ENCODE results near the gene KRTAP10-3.
"Not testable (repeated sequence)": the region's sequence is repeated elsewhere in the genome, so short reads cannot be mapped to it uniquely, and the experiment has no call there.

KRTAP10-3 gene

DNA sequence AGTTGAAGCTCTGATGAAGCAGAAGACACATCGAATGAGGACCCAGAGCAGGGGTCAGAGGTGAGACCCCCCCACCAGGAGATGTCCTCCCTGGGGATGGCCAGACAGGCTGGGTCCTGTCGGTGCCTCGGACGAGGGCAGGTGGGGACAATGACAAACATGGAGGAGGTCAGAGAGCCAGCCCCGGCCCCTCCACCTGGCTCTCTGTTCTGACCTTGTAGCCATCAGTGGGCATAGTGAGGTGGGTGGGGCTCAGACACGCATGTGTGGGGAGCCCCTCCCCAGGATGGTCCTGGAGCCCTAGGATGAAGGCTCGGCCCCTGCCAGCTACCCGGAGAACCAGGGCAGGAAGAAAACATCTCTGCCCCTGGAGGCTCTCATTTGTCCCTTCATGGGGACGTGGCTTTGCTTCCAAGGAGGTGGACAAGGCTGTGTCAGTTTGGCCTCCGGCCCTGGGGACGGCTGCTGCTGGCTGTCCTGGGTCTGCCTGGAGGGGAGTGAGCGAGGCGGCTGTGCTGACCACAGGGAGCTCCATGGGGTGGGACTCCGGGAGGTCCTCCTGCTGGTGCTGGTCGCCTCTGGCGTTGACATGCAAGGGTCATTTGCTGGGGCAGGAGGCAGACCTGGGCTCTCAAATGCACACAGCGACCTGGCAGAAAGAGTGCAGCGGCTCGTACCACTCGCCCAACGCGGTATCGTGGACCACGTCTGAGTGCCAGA is 31.2 kb upstream of the KRTAP10-3 start:
- DNase-seq: peak; percentile 53

DNA sequence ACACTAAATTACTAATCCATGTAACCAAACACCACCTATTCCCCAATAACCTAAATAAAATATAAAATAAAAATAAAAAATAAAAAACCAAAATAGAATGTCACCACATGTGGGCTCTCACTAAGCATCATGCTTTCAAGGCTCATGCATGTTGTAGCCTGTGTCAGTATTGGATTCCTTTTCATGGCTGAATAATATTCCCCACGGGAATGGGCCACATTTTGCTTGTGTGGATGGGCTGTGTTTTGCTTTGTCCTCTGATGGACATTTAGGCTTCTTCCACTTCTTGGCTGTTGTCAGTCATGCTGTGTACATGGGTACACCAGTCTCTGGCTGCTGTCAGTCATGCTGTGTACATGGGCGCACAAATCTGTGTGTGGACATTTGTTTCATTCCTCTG is 30.5 kb upstream of the KRTAP10-3 start:
- no peak for DNase-seq

GRCh38 chr21:44585892-44586291 is 27.3 kb upstream of the KRTAP10-3 start:
- DNase-seq: no peak

DNA sequence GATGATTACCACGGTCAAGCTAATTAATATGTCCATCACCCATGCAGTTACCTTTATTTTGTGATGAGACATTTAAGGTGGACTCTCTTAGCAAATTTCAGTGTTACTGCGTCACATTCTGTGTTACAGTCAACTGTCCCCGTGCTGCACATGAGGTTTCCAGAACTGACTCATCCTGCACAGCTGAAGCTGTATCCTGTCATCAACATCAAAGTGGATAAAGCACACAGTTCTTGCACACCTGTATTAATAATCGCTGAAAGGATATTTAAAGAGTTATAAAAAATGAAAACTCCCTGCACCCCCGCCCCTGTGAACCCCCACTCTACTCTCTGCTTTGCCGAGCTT is 25.2 kb upstream of the KRTAP10-3 start:
- no peak for DNase-seq

DNA sequence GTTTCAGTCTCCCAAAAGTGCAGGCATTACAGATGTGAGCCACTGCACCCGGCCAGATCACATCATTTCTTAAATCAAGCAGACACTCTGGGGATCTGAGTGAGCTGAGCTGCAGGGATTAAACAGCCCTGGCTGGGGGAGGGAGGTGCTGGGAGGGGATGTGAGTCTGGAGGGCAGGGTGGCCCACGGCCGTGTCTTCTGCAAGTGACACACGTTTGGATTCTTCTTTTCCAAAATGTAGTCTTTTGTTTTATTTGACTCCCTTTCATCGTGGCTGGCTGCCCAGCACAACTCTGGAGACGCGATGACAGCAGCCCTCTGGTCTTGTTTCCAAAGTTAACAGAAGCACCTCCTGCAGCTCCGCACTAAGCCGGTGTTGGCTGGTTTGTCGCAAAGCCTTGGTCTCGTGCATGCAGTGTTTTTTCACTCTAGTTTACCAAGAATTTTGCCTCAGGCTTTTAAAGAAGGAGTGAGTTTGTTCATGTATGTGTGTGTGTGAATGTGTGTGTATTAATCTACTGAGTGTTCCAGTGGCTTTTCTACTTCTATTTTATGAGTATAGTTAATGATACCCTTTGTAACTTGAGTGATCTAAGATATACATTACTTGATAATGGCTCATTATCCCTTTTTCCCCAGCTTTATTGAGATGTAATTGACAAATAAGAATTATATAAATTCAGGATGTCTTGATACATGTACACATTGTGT is 24.6 kb upstream of the KRTAP10-3 start:
- DNase-seq: no peak

GRCh38 chr21:44582055-44582454 is 23.5 kb upstream of the KRTAP10-3 start:
- DNase-seq: no peak

GRCh38 chr21:44581158-44581557 is 22.6 kb upstream of the KRTAP10-3 start:
- DNase-seq: no peak

GRCh38 chr21:44580231-44580821 is 21.7 kb upstream of the KRTAP10-3 start, which contains the start of gene KRTAP10-5:
Gene KRTAP10-5, minus strand, starts transcription at chr21:44580604. Its CDS starts 26 bp downstream, at chr21:44580578.
- DNase-seq: peak; percentile 37

DNA sequence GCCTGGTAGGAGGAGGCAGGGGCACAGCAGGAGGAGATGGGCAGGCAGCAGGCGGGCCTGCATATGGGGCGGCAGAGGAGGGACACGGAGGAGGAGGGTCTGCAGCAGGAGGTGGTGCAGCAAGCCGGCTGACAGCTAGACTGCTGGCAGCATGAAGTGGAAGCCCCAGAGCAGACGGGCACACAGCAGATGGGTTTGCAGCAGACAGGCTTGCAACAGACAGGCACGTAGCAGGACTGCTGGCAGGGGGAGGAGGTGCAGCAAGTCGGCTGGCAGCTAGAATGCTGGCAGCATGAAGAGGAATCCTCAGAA is 21.2 kb upstream of the KRTAP10-3 start:
- peak; percentile 43 for DNase-seq

DNA sequence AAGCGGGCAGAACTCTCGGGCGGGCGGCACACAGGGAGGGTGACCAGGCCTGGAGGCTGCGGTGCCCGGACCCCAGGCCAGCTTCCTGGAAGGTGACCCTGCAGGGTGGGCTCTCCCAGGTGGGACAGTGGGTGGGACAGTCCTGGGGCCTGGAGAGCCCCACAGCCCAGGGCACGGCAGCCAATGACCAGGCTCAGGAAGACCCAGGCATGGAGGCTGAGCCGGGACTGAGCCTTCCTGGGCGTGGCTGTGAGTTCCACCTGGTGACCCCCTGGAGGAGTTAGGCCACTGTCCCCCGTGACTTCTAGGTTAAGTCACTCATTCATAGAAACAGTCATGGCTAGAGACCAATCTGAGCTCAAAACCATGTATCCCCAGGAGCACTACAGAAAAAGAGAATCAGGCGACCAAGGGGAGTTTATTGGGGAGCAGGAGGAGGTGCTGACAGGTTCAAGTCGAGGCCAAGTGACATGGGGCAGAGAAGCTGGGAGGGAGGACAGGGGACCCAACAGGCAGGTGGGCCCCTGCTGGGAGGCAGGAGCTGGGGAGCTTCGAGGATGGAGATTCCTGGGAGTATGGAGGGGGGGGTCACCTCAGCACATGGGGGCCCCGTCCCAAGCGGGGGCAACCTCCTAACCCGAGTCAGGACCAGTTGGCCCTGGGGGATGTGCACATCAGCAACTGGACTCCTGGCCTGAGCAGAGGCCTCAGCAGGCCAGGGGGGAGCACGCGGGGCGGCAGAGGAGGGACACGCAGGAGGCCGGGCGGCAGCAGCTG is 20.6 kb upstream of the KRTAP10-3 start:
- DNase-seq: peak; percentile 35

DNA sequence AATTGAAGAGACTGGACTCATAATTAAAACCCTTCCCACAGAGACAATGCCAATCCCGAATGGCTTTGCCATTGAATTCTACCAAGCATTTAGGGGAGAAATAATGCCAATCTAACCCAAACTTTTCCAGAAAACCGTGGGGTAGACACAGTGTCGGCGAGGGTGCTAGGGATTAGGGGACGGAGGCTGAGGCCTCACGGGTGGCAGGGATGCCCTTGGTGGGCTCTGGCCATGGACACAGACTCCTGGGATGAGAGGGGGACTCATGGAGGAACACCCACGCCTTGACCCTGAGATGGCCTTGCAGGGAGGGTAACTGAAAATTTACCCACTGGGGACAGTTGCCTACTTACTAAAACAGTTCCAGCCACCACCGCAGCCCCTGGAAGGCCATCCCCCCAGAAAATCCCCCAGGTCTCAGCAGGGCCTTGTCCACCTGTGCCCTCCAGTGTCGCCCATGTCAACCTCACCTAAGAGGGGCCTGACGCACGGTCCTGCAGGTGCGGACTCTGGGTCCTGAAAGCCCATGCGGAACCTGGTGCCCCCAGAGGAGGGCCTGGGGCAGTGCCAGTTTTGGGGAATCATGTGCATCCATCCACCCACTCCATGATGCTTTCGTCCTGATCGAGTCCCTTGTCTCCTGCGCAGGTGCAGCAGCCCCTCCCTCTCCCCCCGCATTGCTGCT is 19.9 kb upstream of the KRTAP10-3 start:
- peak; percentile 41 for DNase-seq

DNA sequence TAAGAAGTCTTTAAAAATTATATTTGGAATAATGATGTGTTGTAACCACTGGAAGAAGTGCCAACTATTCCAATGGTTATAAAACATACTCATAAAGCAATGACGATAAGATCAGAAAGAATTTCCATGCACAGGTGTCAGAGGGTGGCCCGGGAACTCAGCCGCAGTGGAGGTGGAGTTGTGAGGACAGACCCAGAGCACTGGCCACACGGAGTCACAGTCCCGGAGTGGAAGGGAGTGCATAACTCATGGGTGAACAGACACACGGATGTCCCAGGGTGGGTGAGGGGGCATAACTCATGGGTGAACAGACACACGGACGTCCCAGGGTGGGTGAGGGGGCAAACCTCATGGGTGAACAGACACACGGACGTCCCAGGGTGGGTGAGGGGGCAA is 17.4 kb upstream of the KRTAP10-3 start:
- DNase-seq: no peak

GRCh38 chr21:44575307-44576024 is 16.9 kb upstream of the KRTAP10-3 start:
- peak; percentile 36 for DNase-seq

DNA sequence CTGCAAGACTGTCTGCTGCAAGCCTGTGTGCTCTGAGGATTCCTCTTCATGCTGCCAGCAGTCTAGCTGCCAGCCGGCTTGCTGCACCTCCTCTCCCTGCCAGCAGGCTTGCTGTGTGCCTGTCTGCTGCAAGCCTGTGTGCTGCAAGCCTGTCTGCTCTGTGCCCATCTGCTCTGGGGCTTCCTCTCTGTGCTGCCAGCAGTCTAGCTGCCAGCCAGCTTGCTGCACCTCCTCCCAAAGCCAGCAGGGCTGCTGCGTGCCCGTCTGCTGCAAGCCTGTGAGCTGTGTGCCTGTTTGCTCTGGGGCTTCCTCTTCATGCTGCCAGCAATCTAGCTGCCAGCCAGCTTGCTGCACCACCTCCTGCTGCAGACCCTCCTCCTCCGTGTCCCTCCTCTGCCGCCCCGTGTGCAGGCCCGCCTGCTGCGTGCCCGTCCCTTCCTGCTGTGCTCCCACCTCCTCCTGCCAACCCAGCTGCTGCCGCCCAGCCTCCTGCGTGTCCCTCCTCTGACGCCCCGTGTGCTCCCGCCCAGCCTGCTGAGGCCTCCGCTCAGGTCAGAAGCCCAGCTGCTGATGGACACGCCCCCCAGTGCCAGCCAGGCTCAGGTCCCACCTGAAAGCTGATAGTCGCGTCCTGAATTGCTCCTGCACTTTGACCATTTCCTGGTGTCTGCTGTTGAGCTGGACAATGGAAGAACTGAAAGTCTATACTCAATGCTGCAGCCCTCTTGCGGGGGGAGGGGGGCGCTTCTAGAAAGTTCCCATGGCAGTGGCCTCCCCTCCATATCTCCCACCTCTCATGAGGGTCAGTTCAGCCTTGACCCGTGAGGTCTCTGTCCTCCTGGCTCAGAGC is 16.1 kb upstream of the KRTAP10-3 start:
- DNase-seq: peak; percentile 47

DNA sequence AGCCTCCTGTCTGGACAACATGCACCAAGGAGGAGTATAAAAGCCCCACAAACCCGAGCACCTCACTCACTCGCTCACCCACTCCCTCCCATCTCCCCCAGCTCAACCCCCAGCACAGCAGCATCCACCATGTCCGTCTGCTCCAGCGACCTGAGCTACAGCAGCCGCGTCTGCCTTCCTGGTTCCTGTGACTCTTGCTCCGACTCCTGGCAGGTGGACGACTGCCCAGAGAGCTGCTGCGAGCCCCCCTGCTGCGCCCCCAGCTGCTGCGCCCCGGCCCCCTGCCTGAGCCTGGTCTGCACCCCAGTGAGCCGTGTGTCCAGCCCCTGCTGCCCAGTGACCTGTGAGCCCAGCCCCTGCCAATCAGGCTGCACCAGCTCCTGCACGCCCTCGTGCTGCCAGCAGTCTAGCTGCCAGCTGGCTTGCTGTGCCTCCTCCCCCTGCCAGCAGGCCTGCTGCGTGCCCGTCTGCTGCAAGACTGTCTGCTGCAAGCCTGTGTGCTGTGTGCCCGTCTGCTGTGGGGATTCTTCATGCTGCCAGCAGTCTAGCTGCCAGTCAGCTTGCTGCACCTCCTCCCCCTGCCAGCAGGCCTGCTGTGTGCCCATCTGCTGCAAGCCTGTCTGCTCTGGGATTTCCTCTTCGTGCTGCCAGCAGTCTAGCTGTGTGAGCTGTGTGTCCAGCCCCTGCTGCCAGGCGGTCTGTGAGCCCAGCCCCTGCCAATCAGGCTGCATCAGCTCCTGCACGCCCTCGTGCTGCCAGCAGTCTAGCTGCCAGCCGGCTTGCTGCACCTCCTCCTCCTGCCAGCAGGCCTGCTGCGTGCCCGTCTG is 15.2 kb upstream of the KRTAP10-3 start, which contains the start of gene KRTAP10-4:
KRTAP10-4 (plus strand) TSS at position 100 of the 827 bp plus-strand sequence; CDS start at position 130, 30 bp downstream.
- DNase-seq: not testable (repeated sequence)

DNA sequence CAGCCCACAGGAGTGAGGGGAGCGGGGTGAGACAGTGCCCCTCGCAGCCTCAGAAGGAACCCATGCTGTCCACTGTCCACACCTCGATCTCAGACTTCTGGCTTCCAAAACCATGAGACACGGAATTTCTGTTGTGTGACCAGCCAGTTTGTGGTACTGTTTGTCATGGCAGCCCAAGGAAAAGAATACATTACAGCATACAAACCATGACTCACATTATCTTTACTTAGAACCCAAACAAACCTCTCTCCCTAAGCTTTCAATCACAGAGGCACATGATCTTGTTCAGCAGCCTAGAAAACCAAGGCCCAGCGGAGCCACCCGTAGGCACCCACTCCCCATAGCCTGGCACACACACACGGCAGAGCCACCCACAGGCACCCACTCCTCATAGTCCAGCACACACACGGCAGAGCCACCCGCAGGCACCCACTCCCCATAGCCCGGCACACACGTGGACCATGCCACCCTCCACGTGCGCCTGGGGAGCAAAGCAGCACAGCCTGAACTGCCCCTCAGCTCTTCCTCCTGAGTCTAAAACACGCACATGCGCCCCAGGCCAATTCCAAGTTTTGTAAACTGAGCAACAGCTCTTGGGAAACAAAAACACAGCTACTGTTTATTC is 14.5 kb upstream of the KRTAP10-3 start:
- DNase-seq: peak; percentile 39

GRCh38 chr21:44571844-44572782 is 13.5 kb upstream of the KRTAP10-3 start:
- DNase-seq: peak; percentile 32

GRCh38 chr21:44571296-44571695 is 12.7 kb upstream of the KRTAP10-3 start:
- no peak for DNase-seq

All from islet precursor cell (in vitro differentiated cells).